Right ventricle myocardium inferior (tissue), 1 donor: ENCODE data around the gene NCKAP5. TPM values are rescaled to one million over a fixed set of nuclear protein-coding genes. Genes with fewer than 3 reads are reported as not detected.

Experiments
- ATAC-seq: fragments of 200-7000 bp; cut with Tn5 transposase; one replicate; pipeline ENCODE4 v1.9.1; 2020; ENCODE audit warnings: mild to moderate bottlenecking, moderate library complexity
- DNase-seq: peaks from one replicate; pipeline ENCODE4 v3.0.0; 2021; ENCODE audit errors: missing footprints
- intact Hi-C: fragments of 100-400 bp; cut with DNase I; formaldehyde crosslinking; loops from one replicate; pipeline ENCODE4 v1.11.0; 2022
- total RNA-seq: library from RNA; stranded (reverse); fragmentation: NEBNext Ultra II Directional; extraction: Animal tissue kit (Norgen Biotek cat#: 25700); gene quantifications from one replicate; pipeline ENCODE4 v1.2.1, GENCODE V29; 2021
- donor health status: DM: no; HTN: yes; CAD: no; lungs with severe emphysema.

NCKAP5 gene
- total RNA-seq, 1 donor from 2014 or later = 4.3 TPM

- ATAC-seq (no peak), DNase-seq (no peak)
- intact Hi-C loops = no loop called here
Observed at GRCh38 chr2:132654968-132655367, 913.3 kb downstream of the NCKAP5 start.

GRCh38 chr2:132654335-132654734 is 913.9 kb downstream of the NCKAP5 start:
- ATAC-seq (no peak), DNase-seq (no peak)
- intact Hi-C loops = no loop called here

GRCh38 chr2:132652474-132652873 is 915.8 kb downstream of the NCKAP5 start:
- intact Hi-C loops = no loop called here
- no peak for ATAC-seq
- DNase-seq = no peak

GRCh38 chr2:132651115-132652045 is 916.9 kb downstream of the NCKAP5 start:
- DNase-seq (no peak), ATAC-seq (peak; percentile 44)
- intact Hi-C loops = no loop called here

GRCh38 chr2:132646540-132647108 is 921.6 kb downstream of the NCKAP5 start:
- intact Hi-C loops = no loop called here

GRCh38 chr2:132645722-132646539 is 922.3 kb downstream of the NCKAP5 start:
- intact Hi-C loops = no loop called here
- peak; percentile 39 for ATAC-seq
- no peak for DNase-seq

More at GRCh38 chr2:132646540-132647108, 921.6 kb downstream of the NCKAP5 start:
- DNase-seq (no peak), ATAC-seq (no peak)

- ATAC-seq (no peak), DNase-seq (no peak)
- intact Hi-C loops = no loop called here
Observed at GRCh38 chr2:132645176-132645575, 923.1 kb downstream of the NCKAP5 start.

GRCh38 chr2:132642415-132642814 is 925.8 kb downstream of the NCKAP5 start:
- ATAC-seq (no peak), DNase-seq (no peak)
- intact Hi-C loops = no loop called here

- DNase-seq = no peak
- intact Hi-C loops = no loop called here
- no peak for ATAC-seq
Observed at GRCh38 chr2:132641819-132642218, 926.4 kb downstream of the NCKAP5 start.

- intact Hi-C loops = no loop called here
- ATAC-seq = no peak
- DNase-seq = no peak
Observed at GRCh38 chr2:132640116-132640515, 928.1 kb downstream of the NCKAP5 start.

- ATAC-seq = no peak
- intact Hi-C loops = no loop called here
- no peak for DNase-seq
Observed at GRCh38 chr2:132638313-132639040, 929.8 kb downstream of the NCKAP5 start.

GRCh38 chr2:132636346-132636745 is 931.9 kb downstream of the NCKAP5 start:
- no peak for DNase-seq
- intact Hi-C loops = no loop called here
- ATAC-seq = no peak

- no peak for ATAC-seq
- intact Hi-C loops = no loop called here
- no peak for DNase-seq
Observed at GRCh38 chr2:132633635-132634034, 934.6 kb downstream of the NCKAP5 start.

- DNase-seq = no peak
- intact Hi-C loops = no loop called here
- ATAC-seq = no peak
Observed at GRCh38 chr2:132632000-132632649, 936.1 kb downstream of the NCKAP5 start.

GRCh38 chr2:132627536-132627935 is 940.7 kb downstream of the NCKAP5 start:
- DNase-seq (no peak), ATAC-seq (no peak)
- intact Hi-C loops = no loop called here

GRCh38 chr2:132623096-132623839 is 945.0 kb downstream of the NCKAP5 start:
- no peak for DNase-seq
- intact Hi-C loops = no loop called here
- no peak for ATAC-seq
